CD4-positive, alpha-beta T cell treated with Interleukin-10 for 1 hour (primary cell): ENCODE data around the gene LSM2.
"Not testable (repeated sequence)": the region's sequence is repeated elsewhere in the genome, so short reads cannot be mapped to it uniquely, and the experiment has no call there.

Experiments used
- DNase-seq: peaks from one replicate; pipeline ENCODE4 v3.0.0-alpha.2; 2020

Gene LSM2

DNA sequence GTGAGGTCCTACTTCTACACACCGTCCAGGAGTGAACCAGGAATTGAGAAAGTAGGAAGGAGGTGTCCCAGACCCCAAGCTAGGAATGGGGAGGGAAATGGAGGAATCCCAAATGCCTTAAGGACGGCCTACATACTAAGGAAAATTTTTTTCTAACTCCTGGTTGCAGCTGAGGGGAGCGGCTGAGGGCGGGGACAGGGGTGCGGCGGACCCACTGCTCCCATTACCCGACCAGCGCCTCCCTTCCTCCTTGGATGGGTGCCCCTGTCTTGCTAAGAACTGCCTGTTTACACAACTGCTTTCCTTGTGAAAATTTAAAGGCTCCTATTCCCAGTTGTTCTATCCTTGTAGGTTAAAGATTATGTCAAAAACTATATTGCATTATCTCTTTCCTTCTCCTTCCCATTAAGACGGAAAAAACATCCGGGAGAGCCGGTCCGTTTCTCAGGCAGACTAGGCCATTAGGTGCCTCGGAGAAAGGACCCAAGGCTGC, 20.1 kb upstream of the LSM2 start:
- no peak for DNase-seq

DNA sequence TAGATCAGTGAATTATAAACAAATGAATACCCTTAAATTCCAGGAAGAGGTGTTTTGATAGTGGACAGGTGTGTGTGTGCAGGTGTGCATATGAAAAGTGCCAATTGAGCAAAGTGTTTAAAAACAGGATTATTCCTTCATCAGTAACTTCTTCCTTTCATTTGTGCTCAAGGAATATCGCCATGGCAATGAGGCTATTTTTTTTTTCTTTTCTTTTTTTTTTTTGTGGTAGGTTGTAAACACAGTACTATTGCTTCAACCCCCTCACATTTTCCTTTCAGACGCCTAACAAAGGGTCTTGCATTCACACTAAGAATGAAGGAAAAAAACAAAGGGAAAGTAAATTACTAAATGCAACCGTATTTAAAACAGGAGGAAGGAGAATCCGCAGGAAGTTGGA, 18.8 kb upstream of the LSM2 start:
- DNase-seq: no peak

DNA sequence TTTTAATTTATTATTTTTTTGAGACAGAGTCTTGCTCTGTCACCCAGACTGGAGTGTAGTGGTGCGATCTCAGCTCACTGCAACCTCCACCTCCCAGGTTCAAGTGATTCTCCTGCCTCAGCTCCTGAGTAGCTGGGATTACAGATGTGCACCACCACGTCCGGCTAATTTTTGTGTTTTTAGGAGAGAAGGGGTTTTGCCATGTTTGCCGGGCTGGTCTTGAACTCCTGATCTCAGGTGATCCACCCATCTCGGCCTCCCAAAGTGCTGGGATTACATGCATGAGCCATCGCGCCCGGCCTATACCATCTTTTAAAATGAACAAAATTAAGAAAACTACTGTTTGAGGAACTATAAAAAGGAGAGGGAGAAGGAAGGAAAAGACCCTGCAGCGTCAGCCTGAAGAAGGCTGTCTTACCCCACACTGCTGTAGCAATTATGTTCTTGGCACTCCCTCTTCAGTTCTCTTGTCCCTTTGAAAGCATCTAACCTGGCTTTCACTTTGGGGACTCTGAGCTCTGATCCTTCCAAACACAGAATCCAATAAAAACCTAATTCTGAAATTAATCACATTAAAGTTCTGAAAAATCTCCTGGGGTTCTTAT, 16.9 kb upstream of the LSM2 start:
- DNase-seq: not testable (repeated sequence)

DNA sequence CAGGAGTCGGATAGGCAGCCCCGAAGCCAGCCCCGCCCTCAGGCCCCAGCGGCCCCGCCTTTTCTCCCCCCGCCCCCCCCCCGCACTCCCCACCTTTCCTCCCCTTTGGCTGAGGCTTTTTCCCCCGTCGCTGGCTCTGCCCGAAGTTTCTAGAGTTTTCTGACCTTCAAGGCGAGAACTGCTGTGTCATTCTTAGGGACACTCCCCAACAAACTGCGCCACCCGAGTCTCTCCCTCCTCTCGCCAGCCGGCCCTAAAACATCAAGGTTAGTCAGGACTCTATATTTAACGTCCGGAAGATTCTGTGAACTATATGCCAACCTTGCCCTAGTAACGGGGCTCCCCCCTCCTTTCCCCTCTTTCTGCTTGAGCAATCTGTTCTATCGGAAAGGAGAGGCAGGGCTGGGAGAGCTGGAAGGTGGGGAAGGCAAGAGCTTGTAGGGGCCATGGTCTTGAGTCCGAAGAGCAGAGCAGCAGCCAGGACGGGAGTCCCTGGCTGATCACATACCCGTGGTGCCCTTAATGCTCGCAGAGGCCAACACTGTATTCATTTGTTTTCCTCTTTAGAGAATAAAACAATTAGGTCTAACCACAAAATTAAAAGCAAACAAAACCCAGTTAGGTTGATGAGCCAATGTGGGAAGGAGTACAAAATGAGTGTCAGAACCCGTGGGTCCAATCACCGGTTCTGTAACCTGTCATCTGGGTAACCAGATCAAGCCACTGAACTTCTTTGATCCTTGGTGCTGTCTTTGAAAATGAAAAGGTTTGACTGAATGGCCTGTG, 15.5 kb upstream of the LSM2 start:
- DNase-seq: peak; percentile 79

DNA sequence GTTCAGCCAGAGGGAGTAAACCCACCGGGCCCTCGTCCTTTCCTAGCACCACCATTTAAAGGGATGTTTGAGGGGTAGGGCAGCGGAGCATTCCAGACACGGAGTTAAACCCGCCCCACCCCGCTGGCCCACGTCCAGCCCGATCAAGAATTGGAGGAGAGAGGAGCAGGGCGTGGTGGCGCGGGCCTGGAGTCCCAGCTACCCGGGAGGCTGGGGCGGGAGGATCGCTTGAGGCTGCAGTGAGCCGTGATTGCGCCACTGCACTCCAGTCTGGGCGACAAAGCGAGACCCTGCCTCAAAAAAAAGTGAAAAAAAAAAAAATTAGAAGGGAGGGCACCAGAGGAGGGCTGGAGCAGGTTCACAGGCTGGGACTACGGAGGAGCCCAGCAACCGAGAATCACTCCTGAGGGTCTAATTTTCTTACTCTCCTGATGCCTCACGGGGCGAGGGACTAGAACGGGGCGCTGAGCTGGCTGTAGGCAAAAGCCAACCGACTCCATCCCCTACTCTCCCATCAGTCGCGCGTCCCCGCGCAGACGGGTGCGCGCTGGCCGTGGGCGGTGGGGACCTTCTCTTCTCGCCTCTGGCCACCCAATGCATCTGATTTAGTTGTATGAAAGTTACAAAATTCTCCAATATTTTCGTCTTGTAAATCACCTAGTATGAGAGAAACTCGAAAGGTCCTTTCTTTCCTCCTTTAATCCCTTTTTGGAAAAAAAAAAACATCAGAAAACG, 14.7 kb upstream of the LSM2 start:
- peak; percentile 51 for DNase-seq

DNA sequence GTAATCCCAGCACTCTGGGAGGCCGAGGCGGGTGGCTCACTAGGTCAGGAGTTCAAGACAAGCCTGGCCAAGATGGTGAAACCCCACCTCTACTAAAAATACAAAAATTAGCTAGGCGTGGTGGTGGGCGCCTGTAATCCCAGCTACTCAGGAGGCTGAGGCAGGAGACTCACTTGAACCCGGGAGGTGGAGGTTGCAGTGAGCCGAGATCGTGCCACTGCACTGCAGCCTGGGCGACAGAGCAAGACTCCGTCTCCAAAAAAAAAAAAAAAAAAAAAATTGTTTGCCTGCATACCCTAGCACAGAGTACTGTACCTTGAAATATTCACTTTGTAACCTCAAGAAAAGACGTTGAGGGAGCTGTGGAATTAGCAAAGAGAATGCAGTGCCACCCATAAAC, 13.6 kb upstream of the LSM2 start:
- not testable (repeated sequence) for DNase-seq

DNA sequence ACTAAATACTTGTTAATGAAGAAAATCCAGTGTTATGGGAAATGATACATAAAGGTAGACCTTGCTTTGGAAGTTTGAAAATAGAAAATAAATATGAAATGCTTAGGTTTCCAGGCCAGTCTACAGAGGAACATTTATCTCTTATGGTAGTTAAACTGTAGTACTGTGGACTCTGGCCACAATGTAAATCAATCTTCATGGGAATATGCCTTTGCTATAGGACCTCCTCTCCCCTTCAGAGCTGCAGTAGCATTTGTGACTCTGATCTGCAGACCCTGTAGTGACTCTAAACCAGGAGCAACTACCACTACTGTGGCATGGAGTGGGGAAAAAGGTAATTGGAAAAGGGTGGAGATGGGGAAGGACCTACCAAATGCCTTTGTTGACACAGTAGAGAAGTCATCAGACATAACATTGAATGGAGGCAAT, 13.1 kb upstream of the LSM2 start:
- DNase-seq: no peak

DNA sequence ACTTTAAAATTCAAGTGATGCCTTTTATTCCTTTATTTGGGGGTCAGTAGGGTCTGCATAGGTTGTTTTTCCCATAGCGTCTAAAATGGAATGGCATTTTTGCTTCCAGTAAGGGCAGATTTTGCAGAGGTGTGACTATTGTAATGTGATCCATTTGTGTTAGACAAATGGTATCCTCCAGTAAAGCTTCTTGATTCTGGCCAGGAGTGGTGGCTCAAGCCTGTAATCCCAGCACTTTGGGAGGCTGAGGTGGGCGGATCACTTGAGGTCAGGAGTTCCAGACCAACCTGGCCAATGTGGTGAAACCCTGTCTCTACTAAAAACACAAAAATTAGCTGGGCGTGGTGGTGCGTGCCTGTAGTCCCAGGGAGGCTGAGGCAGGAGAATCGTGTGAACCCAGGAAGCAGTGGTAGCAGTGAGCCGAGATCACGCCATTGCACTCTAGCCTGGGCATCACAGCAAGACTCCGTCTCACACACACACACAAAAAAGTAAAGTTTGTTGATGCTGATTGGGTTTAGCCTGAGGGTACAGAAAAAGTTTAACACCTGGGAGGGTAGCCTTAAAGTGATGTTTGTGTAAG, 11.3 kb upstream of the LSM2 start:
- DNase-seq: not testable (repeated sequence)

DNA sequence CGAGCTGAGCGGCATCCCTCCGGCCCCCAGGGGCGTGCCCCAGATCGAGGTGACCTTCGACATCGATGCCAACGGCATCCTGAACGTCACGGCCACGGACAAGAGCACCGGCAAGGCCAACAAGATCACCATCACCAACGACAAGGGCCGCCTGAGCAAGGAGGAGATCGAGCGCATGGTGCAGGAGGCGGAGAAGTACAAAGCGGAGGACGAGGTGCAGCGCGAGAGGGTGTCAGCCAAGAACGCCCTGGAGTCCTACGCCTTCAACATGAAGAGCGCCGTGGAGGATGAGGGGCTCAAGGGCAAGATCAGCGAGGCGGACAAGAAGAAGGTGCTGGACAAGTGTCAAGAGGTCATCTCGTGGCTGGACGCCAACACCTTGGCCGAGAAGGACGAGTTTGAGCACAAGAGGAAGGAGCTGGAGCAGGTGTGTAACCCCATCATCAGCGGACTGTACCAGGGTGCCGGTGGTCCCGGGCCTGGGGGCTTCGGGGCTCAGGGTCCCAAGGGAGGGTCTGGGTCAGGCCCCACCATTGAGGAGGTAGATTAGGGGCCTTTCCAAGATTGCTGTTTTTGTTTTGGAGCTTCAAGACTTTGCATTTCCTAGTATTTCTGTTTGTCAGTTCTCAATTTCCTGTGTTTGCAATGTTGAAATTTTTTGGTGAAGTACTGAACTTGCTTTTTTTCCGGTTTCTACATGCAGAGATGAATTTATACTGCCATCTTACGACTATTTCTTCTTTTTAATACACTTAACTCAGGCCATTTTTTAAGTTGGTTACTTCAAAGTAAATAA, 10.6 kb upstream of the LSM2 start:
- peak; percentile 62 for DNase-seq

DNA sequence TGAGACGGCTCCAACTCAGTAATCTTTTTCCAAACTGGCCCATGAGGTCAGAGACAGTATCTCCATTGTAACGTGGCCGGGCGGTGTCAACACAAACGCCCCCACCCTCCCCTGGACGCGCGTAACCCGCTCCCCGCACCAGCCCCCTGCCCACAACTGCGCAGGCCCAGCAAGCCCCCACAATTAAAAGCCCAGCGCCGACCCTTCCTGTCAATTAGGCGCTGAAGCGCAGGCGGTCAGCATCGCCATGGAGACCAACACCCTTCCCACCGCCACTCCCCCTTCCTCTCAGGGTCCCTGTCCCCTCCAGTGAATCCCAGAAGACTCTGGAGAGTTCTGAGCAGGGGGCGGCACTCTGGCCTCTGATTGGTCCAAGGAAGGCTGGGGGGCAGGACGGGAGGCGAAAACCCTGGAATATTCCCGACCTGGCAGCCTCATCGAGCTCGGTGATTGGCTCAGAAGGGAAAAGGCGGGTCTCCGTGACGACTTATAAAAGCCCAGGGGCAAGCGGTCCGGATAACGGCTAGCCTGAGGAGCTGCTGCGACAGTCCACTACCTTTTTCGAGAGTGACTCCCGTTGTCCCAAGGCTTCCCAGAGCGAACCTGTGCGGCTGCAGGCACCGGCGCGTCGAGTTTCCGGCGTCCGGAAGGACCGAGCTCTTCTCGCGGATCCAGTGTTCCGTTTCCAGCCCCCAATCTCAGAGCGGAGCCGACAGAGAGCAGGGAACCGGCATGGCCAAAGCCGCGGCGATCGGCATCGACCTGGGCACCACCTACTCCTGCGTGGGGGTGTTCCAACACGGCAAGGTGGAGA, 8.5 kb upstream of the LSM2 start, which contains the start of the genes HSPA1A and HSPA1L:
Gene HSPA1A, plus strand, starts transcription at position 519 of the 814 bp plus-strand sequence. Its CDS starts 214 bp downstream, at position 733.
Gene HSPA1L, minus strand, starts transcription at position 259 of the 814 bp plus-strand sequence. CDS start 3,311 bp downstream, outside the sequence.
- peak; percentile 86 for DNase-seq

DNA sequence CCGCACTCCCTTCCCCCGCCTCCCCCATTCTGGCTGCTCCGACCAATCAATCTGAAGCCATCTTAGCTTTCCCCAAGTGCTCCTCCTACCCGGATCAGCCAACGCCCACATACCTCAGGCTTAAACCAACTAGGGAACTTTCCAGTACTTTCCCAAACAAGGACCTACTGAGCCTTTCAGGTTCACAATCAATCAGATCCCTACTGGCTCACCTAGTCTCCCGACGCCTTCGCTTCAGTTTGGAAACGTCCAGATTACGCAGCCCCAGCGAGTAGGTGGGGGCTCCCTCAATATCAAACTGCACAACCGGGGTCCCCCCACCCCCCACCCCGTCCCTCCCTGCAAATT, 7.9 kb upstream of the LSM2 start:
- peak; percentile 78 for DNase-seq

DNA sequence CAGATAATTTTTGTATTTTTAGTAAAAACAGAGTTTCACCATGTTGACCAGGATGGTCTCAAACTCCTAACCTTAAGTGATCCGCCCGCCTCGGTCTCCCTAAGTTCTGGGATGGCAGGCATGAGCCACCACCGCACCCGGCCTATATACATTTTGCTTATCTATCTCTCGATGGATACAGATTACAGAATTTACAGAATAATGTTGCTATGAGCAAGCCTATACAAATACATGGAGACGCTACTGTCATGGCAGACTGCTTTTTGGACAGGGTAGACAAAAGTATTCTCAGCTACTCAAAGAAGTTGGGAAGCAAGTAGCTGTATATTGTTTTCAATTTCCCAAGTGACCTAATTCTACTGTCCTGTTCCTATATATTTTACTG, 6.7 kb upstream of the LSM2 start:
- no peak for DNase-seq

DNA sequence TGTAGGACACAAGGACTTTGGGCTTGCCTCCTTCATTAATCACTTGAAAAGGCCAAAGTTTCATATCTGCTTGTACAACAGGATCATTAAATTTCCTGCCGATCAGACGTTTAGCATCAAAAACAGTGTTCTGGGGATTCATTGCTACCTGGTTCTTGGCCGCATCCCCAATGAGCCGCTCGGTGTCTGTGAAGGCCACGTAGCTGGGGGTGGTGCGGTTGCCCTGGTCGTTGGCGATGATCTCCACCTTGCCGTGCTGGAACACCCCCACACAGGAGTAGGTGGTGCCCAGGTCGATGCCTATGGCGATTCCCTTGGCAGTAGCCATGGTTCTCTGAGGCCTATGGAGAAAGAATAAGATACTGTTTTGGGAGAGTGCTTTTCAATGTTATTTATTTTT, 4.9 kb upstream of the LSM2 start:
- DNase-seq: no peak

DNA sequence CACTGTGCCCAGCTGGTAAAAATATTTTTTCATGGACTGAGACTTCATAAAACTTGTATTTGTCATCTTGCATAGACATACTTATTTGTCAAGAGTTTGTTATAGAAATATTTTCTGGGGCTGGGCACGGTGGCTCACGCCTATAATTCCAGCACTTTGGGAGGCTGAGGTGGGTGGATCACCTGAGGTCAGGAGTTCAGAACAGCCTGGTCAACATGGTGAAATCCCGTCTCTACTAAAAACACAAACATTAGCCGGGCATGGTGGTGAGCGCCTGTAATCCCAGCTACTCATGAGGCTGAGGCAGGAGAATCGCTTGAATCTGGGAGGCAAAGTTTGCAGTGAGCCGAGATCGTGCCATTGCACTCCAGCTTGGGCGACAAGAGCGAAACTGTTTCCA, 1.8 kb upstream of the LSM2 start:
- not testable (repeated sequence) for DNase-seq

DNA sequence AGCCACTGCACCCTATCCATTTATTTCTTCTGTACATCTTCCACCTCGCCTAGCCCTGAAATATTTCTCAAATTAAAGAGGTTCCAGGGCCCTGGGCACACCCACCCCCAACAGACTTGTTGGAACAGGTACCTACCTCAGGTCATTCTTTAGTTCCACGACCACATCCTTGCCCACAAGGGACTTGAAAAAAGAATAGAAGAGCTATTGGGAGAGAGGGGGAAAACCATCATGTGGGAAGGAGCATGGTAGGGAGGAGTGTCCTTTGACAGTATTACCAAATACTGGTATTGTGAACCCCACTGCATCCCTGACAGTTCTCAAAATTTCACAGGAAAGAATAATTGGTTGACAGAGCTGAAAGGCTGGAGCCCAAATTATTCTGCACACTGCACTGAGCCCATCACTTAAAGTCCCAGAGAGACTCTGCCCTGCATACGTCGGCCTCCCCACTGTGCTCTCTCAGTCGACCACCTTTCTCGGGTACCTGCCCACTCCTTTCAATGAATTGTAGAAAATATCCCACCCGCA, 762 bp downstream of the LSM2 start:
- DNase-seq: no peak

DNA sequence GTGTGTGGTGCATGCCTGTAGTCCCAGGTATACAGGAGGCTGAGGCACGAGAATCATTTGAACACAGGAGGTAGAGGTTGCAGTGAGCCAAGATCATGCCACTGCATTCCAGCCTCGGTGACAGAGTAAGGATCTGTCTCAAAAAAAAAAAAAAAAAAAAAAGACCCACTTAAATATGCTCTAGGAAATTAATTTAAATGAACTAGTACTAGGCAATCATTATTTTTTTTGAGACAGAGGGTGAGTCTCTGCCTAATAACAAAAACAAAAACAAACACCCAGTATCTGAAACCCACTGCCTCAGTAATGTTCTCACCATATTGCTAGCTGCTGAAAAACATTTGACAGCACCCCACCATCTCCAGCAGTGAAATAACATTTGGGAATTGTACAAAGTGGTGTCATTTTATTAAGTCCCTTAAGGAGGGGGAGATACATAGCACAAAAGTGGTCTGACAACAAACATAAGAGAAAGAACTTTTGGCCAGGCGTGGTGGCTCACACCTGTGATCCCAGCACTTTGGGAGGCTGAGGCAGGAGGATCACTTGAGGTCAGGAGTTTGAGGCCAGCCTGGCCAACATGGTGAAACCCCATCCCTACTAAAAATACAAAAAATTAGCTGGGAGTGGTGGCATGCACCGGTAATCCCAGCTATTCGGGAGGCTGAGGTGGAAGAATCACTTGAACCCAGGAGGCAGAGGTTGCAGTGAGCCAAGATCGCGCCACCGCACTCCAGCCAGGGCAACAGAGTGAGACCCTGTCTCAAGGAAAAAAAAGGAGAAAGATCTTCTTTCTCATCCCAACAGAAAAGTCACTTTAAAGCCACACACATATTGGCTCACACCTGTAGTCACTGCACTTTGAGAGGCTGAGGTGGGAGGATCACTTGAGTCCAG, 5.5 kb downstream of the LSM2 start:
- DNase-seq: not testable (repeated sequence)

DNA sequence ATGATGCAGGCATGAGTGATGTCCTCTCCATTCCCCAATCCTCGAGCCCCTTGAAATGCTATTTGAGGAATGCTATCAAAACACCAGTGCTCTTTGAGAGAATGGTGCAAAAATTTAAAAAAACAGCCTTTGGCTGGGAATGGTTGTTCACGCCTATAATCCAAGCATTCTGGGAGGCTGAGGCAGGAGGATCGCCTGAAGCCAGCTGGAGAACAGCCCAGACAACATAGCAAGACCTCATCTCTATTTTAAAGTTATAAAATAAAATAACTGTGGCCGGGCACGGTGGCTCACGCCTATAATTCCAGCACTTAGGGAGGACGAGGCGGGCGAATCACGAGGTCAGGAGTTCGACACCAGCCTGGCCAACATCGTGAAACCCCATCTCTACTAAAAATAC, 7.0 kb downstream of the LSM2 start:
- DNase-seq: no peak

DNA sequence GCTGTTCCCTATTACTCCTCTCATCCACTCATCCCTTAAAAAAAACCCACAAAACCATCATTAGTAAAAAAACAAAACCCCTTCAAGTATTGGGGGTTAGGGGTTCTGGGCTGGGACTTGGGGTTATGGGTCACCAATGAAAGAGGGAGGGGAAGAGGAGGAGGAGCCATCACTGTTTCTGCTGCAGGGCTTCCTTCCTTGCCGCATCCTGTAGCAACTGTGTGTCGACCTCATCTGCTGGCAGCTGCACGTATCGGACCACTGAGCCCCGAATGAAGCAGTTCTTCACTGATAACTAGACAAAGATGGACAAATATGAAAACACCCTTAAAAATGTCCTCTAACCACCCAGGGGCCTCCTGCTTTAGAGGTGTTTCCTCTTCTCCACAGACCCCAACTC, 9.2 kb downstream of the LSM2 start:
- DNase-seq: peak; percentile 63

DNA sequence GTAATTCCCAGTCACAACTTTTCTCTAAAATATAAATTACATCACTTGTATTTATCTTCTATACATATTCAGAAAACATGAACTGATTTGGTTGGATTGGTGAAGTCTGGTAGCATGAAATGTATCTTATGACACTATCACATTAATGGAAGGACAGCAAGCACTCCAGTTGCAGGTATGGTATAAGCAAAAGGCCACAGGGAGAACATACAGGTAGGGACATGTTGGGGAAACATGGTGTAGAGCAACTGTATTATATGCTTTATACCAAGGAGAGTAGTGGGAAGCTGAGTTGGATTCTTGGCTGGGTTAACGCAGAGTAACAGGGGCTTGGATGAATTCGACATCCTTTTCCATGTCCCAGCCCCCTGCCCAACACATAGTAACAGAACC, 9.8 kb downstream of the LSM2 start:
- no peak for DNase-seq
